NOMO-1 treated with dmso at 0.1 percent for 144 hours (cell line): Measurements from ENCODE around the gene SLC25A13.
"Not testable (repeated sequence)": the region's sequence is repeated elsewhere in the genome, so short reads cannot be mapped to it uniquely, and the experiment has no call there.

Experiments used
- DNase-seq: peaks from one replicate; lab custom pipeline; 2025; ENCODE audit not compliant: unreplicated experiment; lab: John Stamatoyannopoulos, UW

Gene SLC25A13

GRCh38 chr7:96300502-96300901, 21.4 kb downstream of the SLC25A13 start:
- no peak for DNase-seq

GRCh38 chr7:96299496-96299895, 22.4 kb downstream of the SLC25A13 start:
- DNase-seq, result no peak

GRCh38 chr7:96297876-96298275, 24.0 kb downstream of the SLC25A13 start:
- no peak for DNase-seq

GRCh38 chr7:96297446-96297845, 24.5 kb downstream of the SLC25A13 start:
- not testable (repeated sequence) for DNase-seq

- not testable (repeated sequence) for DNase-seq
Measured at GRCh38 chr7:96293911-96294310, 28.0 kb downstream of the SLC25A13 start.

GRCh38 chr7:96287559-96287958, 34.3 kb downstream of the SLC25A13 start:
- no peak for DNase-seq

GRCh38 chr7:96287132-96287531, 34.8 kb downstream of the SLC25A13 start:
- DNase-seq, result peak; percentile 11

GRCh38 chr7:96285579-96285978, 36.3 kb downstream of the SLC25A13 start:
- DNase-seq, result no peak

- DNase-seq, result no peak
Measured at GRCh38 chr7:96284835-96285234, 37.1 kb downstream of the SLC25A13 start.

- no peak for DNase-seq
Measured at GRCh38 chr7:96284240-96284639, 37.7 kb downstream of the SLC25A13 start.

GRCh38 chr7:96282835-96283234, 39.1 kb downstream of the SLC25A13 start:
- DNase-seq, result no peak

- no peak for DNase-seq
Measured at GRCh38 chr7:96277921-96278320, 44.0 kb downstream of the SLC25A13 start.

GRCh38 chr7:96276019-96276418, 45.9 kb downstream of the SLC25A13 start:
- DNase-seq, result no peak

GRCh38 chr7:96273716-96274115, 48.2 kb downstream of the SLC25A13 start:
- DNase-seq, result no peak

- DNase-seq, result no peak
Measured at GRCh38 chr7:96269246-96269994, 52.5 kb downstream of the SLC25A13 start.

- DNase-seq, result no peak
Measured at GRCh38 chr7:96266580-96266979, 55.3 kb downstream of the SLC25A13 start.

GRCh38 chr7:96266015-96266414, 55.9 kb downstream of the SLC25A13 start:
- no peak for DNase-seq

- no peak for DNase-seq
Measured at GRCh38 chr7:96253964-96254363, 67.9 kb downstream of the SLC25A13 start.

GRCh38 chr7:96253441-96253840, 68.5 kb downstream of the SLC25A13 start:
- DNase-seq, result no peak

- DNase-seq, result peak; percentile 86
Measured at GRCh38 chr7:96250776-96251361, 71.0 kb downstream of the SLC25A13 start.

- no peak for DNase-seq
Measured at GRCh38 chr7:96248405-96248804, 73.5 kb downstream of the SLC25A13 start.

- DNase-seq, result no peak
Measured at GRCh38 chr7:96246919-96247318, 75.0 kb downstream of the SLC25A13 start.

- no peak for DNase-seq
Measured at GRCh38 chr7:96244992-96245292, 77.0 kb downstream of the SLC25A13 start.
